ENCODE results near the gene C3orf80. TPM values are rescaled to one million over a fixed set of nuclear protein-coding genes. Genes with fewer than 3 reads are reported as not detected.

C3orf80 gene
- total RNA-seq, 1 experiment from 2014 or later: 2.4 TPM

DNA sequence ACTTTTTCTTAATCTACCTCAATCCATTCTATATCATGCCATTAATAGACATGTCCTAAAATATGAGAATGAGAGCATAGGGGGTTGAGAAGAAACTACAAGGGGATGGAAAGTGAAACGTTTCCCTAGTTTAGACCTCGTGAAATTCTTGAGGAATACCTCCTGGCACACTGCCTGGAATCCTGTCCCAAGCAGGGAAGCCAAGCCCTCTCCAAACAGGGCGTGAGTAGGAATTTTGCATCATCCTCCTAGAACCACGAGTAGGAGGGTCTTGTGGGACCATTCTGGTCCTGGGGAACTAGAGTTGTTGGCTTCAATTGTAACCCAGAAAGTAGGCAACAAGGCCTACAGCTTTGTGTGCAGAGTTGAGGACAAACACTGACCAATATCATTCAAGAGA is 19.6 kb upstream of the C3orf80 start:
- BruUV-seq (replicated peaks): no TSS peak
- H3K4me3 ChIP-seq (replicated peaks in 1 of 2; ENCODE audit: low read depth in 1 of 2, low read length in 2 of 2): no peak overlapping the region
- H2AFZ ChIP-seq (ENCODE audit: low read depth, low read length, poor library complexity, severe bottlenecking): no peak overlapping the region
- CTCF ChIA-PET: no interaction called here
- no peaks in the 10 kb centered on the region for H3K4me1 ChIP-seq (ENCODE audit: control insufficient read depth in 1 of 2, insufficient read depth in 2 of 2, low read length in 2 of 2)
- H3K9me3 ChIP-seq (ENCODE audit: control insufficient read depth in 1 of 2, insufficient read depth in 1 of 2, low read depth in 1 of 2, low read length in 2 of 2): no peaks in the 10 kb centered on the region
- DNase-seq (ENCODE audit: low read depth, low spot score) (no peak), ATAC-seq (no peak)
- no peaks in the 10 kb centered on the region for H3K9me2 ChIP-seq (ENCODE audit: insufficient read depth)
- no peaks in the 10 kb centered on the region for H3K79me2 ChIP-seq (ENCODE audit: insufficient read depth, low read length)
- POLR2A ChIA-PET: interaction anchor here (1.7 kb wide), 1 partner anchor 12 kb away, joined by 4 read pairs; no protein-coding TSS in a partner anchor
- H3K27ac ChIP-seq (ENCODE audit: low read depth, low read length): no peak overlapping the region
- TF ChIP-seq, protein P1, sequence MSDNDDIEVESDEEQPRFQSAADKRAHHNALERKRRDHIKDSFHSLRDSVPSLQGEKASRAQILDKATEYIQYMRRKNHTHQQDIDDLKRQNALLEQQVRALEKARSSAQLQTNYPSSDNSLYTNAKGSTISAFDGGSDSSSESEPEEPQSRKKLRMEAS (IDR thresholded peaks at IDR 0.05): no peak
- TF ChIP-seq SIN3A (IDR thresholded peaks at IDR 0.05; ENCODE audit: low read depth): no peak
- TF ChIP-seq CBX3 (IDR thresholded peaks at IDR 0.05; ENCODE audit: low read depth): no peak
- TF ChIP-seq FOSL1 (IDR thresholded peaks at IDR 0.05; ENCODE audit: low read depth): no peak
- TF ChIP-seq, protein P2, sequence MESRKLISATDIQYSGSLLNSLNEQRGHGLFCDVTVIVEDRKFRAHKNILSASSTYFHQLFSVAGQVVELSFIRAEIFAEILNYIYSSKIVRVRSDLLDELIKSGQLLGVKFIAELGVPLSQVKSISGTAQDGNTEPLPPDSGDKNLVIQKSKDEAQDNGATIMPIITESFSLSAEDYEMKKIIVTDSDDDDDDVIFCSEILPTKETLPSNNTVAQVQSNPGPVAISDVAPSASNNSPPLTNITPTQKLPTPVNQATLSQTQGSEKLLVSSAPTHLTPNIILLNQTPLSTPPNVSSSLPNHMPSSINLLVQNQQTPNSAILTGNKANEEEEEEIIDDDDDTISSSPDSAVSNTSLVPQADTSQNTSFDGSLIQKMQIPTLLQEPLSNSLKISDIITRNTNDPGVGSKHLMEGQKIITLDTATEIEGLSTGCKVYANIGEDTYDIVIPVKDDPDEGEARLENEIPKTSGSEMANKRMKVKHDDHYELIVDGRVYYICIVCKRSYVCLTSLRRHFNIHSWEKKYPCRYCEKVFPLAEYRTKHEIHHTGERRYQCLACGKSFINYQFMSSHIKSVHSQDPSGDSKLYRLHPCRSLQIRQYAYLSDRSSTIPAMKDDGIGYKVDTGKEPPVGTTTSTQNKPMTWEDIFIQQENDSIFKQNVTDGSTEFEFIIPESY (IDR thresholded peaks at IDR 0.05; ENCODE audit: extremely low read depth, insufficient replicate concordance, low read length): no peak
- TF ChIP-seq, protein P3, sequence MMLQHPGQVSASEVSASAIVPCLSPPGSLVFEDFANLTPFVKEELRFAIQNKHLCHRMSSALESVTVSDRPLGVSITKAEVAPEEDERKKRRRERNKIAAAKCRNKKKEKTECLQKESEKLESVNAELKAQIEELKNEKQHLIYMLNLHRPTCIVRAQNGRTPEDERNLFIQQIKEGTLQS (IDR thresholded peaks at IDR 0.05): no peak
- TF ChIP-seq, protein P4, sequence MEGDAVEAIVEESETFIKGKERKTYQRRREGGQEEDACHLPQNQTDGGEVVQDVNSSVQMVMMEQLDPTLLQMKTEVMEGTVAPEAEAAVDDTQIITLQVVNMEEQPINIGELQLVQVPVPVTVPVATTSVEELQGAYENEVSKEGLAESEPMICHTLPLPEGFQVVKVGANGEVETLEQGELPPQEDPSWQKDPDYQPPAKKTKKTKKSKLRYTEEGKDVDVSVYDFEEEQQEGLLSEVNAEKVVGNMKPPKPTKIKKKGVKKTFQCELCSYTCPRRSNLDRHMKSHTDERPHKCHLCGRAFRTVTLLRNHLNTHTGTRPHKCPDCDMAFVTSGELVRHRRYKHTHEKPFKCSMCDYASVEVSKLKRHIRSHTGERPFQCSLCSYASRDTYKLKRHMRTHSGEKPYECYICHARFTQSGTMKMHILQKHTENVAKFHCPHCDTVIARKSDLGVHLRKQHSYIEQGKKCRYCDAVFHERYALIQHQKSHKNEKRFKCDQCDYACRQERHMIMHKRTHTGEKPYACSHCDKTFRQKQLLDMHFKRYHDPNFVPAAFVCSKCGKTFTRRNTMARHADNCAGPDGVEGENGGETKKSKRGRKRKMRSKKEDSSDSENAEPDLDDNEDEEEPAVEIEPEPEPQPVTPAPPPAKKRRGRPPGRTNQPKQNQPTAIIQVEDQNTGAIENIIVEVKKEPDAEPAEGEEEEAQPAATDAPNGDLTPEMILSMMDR (IDR thresholded peaks at IDR 0.05 in 2 of 3, conservative IDR thresholded peaks at IDR 0.05 in 1 of 3; ENCODE audit: borderline replicate concordance in 1 of 3, insufficient read depth in 1 of 3, low read depth in 2 of 3, low read length in 2 of 3): no peak
- no peak for TF ChIP-seq CEBPB (IDR thresholded peaks at IDR 0.05; ENCODE audit: low read depth)
- TF ChIP-seq POLR2AphosphoS5 (IDR thresholded peaks at IDR 0.05; ENCODE audit: low read depth, low read length): no peak
- TF ChIP-seq EGR1 (IDR thresholded peaks at IDR 0.05; ENCODE audit: low read depth): no peak
- TF ChIP-seq SRF (IDR thresholded peaks at IDR 0.05; ENCODE audit: low read depth): no peak
- TF ChIP-seq TCF7L2 (IDR thresholded peaks at IDR 0.05; ENCODE audit: borderline replicate concordance, extremely low read depth, insufficient read depth, insufficient read length): no peak
- no peak for TF ChIP-seq YY1 (IDR thresholded peaks at IDR 0.05; ENCODE audit: extremely low read depth, insufficient replicate concordance, low read depth, low read length)
- no peaks in the 10 kb centered on the region for H3K27me3 ChIP-seq (ENCODE audit: insufficient read depth, low read length)
- no peaks in the 10 kb centered on the region for H3K36me3 ChIP-seq (ENCODE audit: control insufficient read depth in 1 of 2, insufficient read depth in 2 of 2, low read length in 2 of 2)
- no peak overlapping the region for H3K9ac ChIP-seq (ENCODE audit: low read length)
- intact Hi-C loops (cut with micrococcal nuclease): no loop called here
- no peaks in the 10 kb centered on the region for H4K20me1 ChIP-seq (ENCODE audit: insufficient read depth)
- RAD21 ChIA-PET (ENCODE audit: low non-redundant PET in 1 of 2, low total read pairs in 2 of 2, uncharacterized antibody in 2 of 2, unreplicated experiment in 2 of 2): no interaction called here
- no peak overlapping the region for H3K4me2 ChIP-seq (ENCODE audit: low read length)

Data from HCT116 (cell line).